HL-60/S4 treated with phorbol 12-myristate 13-acetate at 8.2 ng/mL for 4 days and 3 days (cell line): ENCODE results near the gene ARHGAP24.

ENCODE experiments used
- in situ Hi-C: fragments of 300-500 bp; cut with MboI; formaldehyde crosslinking; loops from 2 replicates; pipeline ENCODE4 v1.15.0; 2022; ENCODE audit warnings: low sequenced_read_pairs

ARHGAP24 gene

GRCh38 chr4:85732124-85732523 lies 257.2 kb downstream of the ARHGAP24 start:
- in situ Hi-C loops = no loop called here

DNA sequence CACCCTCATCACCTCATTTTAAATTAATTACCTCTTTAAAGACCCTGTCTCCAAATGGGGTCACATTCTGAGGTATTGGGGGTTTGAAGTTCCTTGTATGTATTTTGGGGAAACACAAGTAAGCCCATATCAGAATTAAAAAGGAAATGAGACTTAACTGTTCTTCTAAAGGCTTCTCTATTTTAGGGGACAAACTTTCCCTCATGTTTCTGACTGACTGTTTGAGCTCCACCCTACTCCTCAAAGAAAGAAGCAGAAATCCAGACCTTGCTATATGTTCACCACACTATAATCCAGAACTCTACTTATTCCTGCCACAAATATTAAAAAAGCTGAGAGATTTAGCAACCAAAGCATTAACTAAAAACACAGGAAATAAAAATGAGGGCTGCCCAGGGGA lies 258.8 kb downstream of the ARHGAP24 start:
- in situ Hi-C loops = no loop called here

DNA sequence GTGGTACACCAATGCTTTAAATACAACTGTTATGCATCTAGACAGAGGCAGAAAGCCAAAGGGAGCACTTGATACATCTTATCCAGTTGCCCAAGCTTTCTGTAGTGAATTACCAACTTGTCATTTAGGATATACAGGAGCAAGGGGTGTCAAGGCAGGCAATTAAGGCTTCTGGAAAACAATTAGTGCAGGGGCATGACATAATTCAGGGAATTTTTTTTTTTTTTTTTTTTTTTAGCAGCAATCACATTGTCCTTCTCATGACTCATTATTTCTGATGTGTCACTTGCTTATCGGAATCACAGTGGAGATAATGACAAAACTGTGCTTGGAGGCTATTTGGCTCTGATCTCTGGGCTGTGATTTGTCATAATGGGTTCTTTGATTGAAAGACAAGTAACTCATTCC lies 259.5 kb downstream of the ARHGAP24 start:
- in situ Hi-C loops = no loop called here

GRCh38 chr4:85736571-85736970 lies 261.6 kb downstream of the ARHGAP24 start:
- in situ Hi-C loops = no loop called here

GRCh38 chr4:85737254-85737653 lies 262.3 kb downstream of the ARHGAP24 start:
- in situ Hi-C loops = no loop called here

- in situ Hi-C loops = no loop called here
Measured at GRCh38 chr4:85738721-85739120, 263.8 kb downstream of the ARHGAP24 start.

GRCh38 chr4:85740431-85740861 lies 265.5 kb downstream of the ARHGAP24 start:
- in situ Hi-C loops = no loop called here

- in situ Hi-C loops = no loop called here
Measured at GRCh38 chr4:85741381-85741780, 266.4 kb downstream of the ARHGAP24 start.

DNA sequence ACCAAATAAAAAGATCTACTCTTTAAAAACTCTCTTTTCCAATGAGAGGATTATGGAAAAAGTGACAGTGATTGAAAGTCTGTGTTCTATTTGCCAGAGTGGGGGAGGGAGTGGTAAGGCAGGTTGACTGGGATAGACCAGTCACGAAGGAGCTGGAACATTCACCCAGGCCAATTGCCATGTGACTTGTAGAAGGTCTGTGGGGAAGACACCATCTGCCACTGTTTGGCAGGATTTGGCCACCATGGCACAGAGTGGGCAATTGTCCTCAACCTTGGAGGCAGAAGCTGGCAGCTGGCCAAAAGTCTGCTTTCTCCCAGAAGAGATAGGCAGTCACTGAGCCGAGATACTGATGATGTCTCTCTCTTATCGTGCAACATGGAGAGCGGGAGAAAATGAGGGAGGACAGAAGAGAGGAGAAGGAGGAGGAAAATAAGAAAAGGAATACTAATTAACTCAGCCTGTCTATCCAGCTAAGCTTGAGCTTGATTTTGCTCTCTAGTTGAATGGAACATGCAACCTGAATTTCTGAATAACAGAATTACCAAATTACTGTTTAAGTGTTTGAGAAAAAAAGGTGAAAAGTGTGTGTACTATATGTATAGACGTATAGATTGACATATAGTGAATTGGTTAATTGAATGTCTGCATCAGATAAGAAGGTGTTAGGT lies 267.1 kb downstream of the ARHGAP24 start:
- in situ Hi-C loops = no loop called here

- in situ Hi-C loops = no loop called here
Measured at GRCh38 chr4:85744950-85745349, 270.0 kb downstream of the ARHGAP24 start.

DNA sequence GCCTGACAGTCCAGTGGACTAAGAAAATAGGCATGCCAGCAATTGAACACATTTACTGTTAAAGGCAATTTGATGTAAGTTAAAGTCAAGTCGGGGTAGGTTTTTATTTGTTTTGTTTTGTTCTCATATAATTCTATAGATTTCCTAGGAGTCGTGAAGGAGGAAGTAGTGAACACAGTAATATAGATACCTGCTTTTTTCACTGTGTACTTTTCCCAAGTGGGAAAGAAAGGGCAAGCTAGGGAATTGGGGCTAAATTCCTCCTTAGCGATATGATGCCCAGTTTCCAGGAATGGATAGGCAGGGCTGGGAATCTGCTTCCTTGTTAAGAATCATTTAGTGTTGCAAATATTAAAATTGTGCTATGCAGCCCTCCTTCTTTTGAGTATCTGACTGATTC lies 271.0 kb downstream of the ARHGAP24 start:
- in situ Hi-C loops = no loop called here

DNA sequence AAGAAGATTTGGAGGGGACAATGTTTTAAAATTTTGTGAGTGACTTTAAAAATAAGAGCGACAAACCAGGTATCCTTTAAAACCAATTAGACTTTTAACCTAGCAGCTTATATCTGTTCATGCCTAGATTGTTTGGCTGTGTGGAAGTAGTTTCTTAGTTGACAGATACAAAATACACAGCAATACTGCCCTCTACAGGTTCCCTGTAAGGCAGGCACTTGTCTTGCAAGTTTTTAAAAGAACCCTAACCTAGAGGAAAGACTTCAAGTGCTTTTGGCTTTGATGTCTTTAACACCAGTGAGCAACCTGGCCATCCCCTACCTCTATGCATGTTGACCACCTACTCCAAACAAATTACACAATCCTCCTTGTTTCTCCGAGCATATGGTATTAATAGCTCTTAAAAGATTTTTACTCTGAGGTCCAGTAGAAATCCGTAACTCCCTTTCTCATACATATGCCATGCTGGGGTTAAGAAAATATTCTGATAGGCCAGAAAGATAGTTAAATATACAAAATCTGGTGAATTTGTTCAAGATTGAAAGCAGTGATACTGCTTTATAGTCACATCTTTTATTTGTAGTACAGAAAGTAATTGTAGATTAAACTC lies 273.0 kb downstream of the ARHGAP24 start:
- in situ Hi-C loops = no loop called here

DNA sequence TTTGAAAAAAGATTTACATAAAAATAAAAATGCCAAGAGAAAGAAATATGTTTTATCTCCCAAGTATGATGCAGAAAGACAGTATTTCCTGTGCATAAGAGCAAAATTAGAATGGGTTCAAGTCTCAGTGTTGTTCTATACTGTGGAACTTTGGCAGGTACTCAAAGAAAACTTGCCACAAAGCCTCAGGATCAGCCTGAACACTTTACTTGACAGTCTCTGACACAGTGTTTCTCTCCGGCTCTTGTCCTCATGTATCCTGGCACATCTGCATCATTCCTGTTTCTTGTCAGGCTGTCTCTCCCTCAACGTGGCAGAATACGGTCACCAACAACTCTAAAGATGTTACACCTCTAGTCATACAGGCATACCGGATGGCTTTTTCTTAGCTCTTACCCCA lies 273.7 kb downstream of the ARHGAP24 start:
- in situ Hi-C loops = no loop called here

DNA sequence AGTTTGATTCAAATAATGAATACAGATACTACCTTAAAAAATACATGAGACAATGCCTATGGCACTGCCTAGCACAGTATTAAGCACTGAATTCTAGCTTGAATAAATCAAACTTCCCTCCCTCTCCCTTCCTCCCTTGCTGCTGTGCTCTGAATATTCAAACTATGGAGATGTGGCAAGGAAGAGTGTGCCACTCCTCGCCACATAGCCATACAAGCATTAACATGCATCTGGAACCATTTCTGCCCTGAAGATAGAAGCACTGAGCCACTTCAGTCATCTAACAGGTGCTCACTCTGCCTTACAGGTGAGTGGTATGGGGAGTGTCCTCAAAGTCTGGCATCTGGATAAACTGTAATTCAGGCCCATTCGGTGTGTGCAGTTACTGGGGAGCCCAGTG lies 276.9 kb downstream of the ARHGAP24 start:
- in situ Hi-C loops = no loop called here

GRCh38 chr4:85755285-85755684 lies 280.3 kb downstream of the ARHGAP24 start:
- in situ Hi-C loops = no loop called here

DNA sequence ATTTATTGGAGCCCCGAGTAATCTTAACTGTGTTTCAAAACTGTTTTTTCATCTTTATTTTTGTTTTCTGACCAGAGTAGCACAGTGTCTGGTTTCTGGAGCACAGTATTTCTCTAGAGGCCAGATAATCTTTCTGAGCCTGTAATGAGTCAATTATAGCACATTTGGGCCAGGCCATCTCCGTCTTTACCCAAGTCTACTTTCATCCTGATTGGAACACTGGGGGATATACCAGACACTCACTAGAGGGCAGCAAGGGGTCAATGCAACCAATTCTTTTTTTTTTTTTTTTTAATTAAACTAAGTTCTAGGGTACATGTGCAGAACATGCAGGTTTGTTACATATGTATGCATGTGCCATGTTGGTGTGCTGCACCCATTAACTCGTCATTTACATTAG lies 282.0 kb downstream of the ARHGAP24 start:
- in situ Hi-C loops = no loop called here

- in situ Hi-C loops = no loop called here
Measured at GRCh38 chr4:85759388-85759787, 284.4 kb downstream of the ARHGAP24 start.

GRCh38 chr4:85760511-85760910 lies 285.6 kb downstream of the ARHGAP24 start:
- in situ Hi-C loops = no loop called here

DNA sequence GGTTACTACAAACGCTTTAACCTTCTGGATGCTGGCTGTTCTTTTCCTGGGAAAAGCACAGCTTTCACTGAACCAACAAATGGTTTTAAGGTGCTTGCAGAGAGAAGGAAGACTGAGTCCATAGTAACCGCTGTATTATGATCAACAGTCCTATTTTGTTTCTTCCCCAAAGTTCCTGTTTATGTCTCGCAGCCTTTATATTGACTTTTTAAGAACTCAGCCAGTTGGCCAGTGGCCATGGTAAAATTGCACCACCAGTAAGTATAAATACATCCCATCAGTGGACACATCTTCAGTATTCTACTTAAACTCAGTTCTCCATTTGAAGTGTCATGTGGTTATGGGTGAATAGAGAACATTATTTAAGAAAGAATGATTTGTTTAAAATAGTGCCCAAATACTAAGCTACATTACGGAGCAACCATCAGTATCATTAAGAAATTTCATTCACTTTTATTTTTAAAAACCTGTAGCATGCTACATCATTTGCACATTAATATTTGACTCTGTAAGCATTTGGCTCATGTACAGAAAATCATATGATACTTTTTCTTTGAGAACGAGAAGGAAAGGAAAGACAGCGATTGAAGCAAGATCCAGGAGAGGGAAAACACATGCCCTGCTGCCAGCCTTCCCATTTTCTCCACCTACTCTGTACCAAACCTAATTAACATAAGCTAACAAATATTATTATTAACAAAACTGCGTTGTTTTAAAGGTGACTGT lies 287.0 kb downstream of the ARHGAP24 start:
- in situ Hi-C loops = no loop called here

GRCh38 chr4:85762529-85762871 lies 287.6 kb downstream of the ARHGAP24 start:
- in situ Hi-C loops = no loop called here

- in situ Hi-C loops = no loop called here
Measured at GRCh38 chr4:85763202-85763601, 288.3 kb downstream of the ARHGAP24 start.

DNA sequence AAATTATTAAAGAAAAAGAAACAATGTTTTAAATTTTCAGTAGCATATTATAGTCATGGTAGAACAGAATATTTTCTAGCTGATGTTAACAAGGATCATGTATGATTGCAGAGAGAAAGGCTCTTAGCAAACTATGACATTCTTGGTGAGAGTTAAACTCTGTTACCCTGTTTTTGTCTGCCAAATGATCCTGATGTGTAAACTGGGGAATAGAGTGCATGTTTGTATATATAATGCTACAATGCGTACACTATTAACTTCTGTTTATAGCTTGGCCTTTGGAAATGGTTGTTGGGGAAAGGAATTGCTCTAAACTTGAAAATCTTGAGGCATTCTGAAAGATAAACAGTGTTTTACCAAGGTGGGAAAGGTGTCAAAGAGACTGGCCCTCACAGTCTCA lies 292.7 kb downstream of the ARHGAP24 start:
- in situ Hi-C loops = no loop called here
